GM10266 (cell line): ENCODE results near the gene RGS19.

Experiments
- DNase-seq: peaks from one replicate; pipeline ENCODE4 v3.0.0; 2012; ENCODE audit errors: extremely low spot score
- CTCF ChIP-seq: IDR thresholded peaks from 2 replicates; pipeline ENCODE4 v1.5.1; 2012; ENCODE audit warnings: mild to moderate bottlenecking, low read depth; ENCODE audit not compliant: control insufficient read depth, insufficient read depth; ENCODE audit errors: missing control alignments

RGS19 gene

GRCh38 chr20:64036346-64037198 lies 42.7 kb downstream of the RGS19 start:
- no peak for TF ChIP-seq CTCF

DNA sequence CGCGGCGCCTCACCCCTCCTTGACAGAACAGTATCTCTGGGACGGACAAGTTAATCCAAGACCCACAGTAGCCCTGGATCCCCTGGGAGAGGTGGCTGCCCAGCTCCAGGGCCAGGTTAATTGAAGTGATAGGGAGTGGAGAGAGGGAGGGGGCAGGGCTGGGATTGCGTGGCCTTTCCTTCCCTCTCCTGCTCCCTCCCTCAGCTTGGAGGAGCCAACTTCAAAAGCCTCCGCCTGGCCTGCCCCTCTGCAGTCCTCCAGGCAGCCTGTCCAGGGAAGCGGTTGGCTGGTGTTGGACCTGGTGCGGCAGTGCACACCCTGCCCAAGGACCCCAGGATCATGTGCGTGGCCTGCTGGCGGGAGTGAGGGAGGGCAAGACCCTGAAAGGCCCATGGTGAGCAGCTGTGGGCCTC lies 43.4 kb downstream of the RGS19 start, which contains the start of gene C20orf204:
C20orf204 (plus strand) TSS at position 250 of the 413 bp plus-strand sequence; CDS start at position 392, 142 bp downstream.
- no peak for DNase-seq
- TF ChIP-seq CTCF, result no peak

More at GRCh38 chr20:64036346-64037198, 42.7 kb downstream of the RGS19 start:
- DNase-seq, result no peak

- no peak for TF ChIP-seq CTCF
- no peak for DNase-seq
Observed at GRCh38 chr20:64035066-64035932, 44.0 kb downstream of the RGS19 start.

DNA sequence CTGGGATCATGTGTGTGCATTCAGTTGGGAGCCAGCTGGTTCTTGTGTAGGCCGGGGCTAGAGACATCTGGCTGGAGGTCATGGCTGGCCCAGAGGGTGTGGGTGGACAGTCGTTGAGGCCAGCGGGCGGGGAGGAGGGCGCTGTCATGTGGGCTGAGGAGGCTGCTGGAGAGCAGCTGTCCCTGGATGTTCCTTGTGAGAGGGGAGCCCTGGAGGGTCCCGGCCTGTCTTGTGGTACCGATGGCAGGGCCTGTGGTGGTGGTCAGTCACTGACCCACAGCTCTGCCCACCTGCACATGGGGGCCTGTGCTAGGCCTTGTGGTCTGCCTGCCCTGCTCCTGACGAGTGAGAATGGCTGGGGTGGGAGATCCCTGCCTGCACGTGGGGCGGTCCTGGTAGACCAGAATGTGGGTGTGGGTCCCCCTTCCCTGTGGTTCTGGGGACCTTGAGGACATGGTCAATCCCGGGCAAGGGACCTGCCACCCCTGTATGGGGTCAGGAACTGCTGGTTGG lies 45.3 kb downstream of the RGS19 start:
- no peak for TF ChIP-seq CTCF
- DNase-seq, result no peak

- TF ChIP-seq CTCF, result no peak
- no peak for DNase-seq
Observed at GRCh38 chr20:64032706-64033624, 46.4 kb downstream of the RGS19 start.

DNA sequence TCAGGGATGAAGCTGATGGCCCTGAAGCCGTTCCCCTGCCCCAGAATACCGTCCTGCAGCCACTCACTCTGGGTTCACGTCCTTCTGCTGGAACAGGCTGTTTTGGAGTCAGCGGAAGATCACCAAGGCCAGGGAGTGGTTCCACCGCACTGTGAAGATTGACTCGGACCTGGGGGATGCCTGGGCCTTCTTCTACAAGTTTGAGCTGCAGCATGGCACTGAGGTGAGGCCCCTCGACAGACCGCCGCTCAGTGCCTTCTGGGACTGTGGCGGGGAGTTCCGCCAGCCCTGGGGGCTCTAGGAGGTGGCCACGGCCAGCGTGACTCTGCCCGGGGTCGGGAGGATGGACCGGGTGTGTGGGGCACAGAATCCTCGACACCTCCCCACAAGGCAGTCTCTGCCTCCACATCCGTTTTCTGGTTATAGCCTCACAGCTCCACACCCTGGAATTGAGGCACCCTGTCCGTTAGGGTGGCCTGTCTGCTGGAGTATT lies 47.5 kb downstream of the RGS19 start:
- no peak for TF ChIP-seq CTCF
- DNase-seq, result no peak
